Stomach (tissue), 4 donors: ENCODE data around the gene RIT1.

Experiments used
- CTCF ChIP-seq, 7 experiments: fragments of 450-650 bp in 4 of 7; fragments of 200-600 bp in 3 of 7; sonication (generic) in 3 of 7; IDR thresholded peaks; one replicate each; pipeline ENCODE4 v1.5.1; 2016 to 2019; ENCODE audit warnings: antibody characterized with exemption in 7 of 7, control low read depth in 2 of 7, mild to moderate bottlenecking in 1 of 7
- EP300 ChIP-seq: sonication (generic); formaldehyde crosslinking; IDR thresholded peaks from one replicate; pipeline ENCODE4 v1.6.1; 2017; ENCODE audit warnings: antibody characterized with exemption
- POLR2A ChIP-seq, 4 donors: fragments of 450-650 bp; IDR thresholded peaks; one replicate each; pipeline ENCODE4 v1.6.1; 2016; ENCODE audit warnings: antibody characterized with exemption in 4 of 4, control low read depth in 2 of 4, mild to moderate bottlenecking in 1 of 4, moderate library complexity in 1 of 4

GRCh38 chr1:155918660-155919059 is 7.5 kb upstream of the RIT1 start:
- TF ChIP-seq CTCF (IDR thresholded peaks at IDR 0.05) (no peak), POLR2A (IDR thresholded peaks at IDR 0.05) (no peak), EP300 (no peak)
